Measurements from ENCODE around the gene MVB12A.

MVB12A gene

GRCh38 chr19:17423429-17424208, 3.8 kb downstream of the MVB12A start:
- no peak for TF ChIP-seq CTCF (IDR thresholded peaks at IDR 0.05)

GRCh38 chr19:17424743-17425365, 5.0 kb downstream of the MVB12A start:
- 0 out of 2 replicates have a peak, but pooled peaks have one; percentile 15 for TF ChIP-seq CTCF (IDR thresholded peaks at IDR 0.05)

GRCh38 chr19:17429641-17430113, 9.8 kb downstream of the MVB12A start:
- no peak for TF ChIP-seq CTCF (IDR thresholded peaks at IDR 0.05)

GRCh38 chr19:17431417-17431816, 11.6 kb downstream of the MVB12A start:
- TF ChIP-seq CTCF (IDR thresholded peaks at IDR 0.05): no peak

GRCh38 chr19:17435218-17435617, 15.4 kb downstream of the MVB12A start:
- no peak for TF ChIP-seq CTCF (IDR thresholded peaks at IDR 0.05)

- no peak for TF ChIP-seq CTCF (IDR thresholded peaks at IDR 0.05)
Measured at GRCh38 chr19:17436094-17436873, 16.4 kb downstream of the MVB12A start.

GRCh38 chr19:17436874-17437267, 17.0 kb downstream of the MVB12A start:
- TF ChIP-seq CTCF (IDR thresholded peaks at IDR 0.05): no peak

Measured in LNCAP (cell line).